Neuronal stem cell (in vitro differentiated cells): Measurements from ENCODE around the gene EIF4E3.

Source experiments
- DNase-seq: peaks from one replicate; pipeline ENCODE4 v3.0.0-alpha.2; 2013; ENCODE audit warnings: low spot score
- H2AFZ ChIP-seq: one replicate; pipeline ENCODE4 v1.6.1; 2013; ENCODE audit warnings: mild to moderate bottlenecking, low read length, inconsistent platforms
- H2AK5ac ChIP-seq: 2 replicates; pipeline ENCODE4 v1.6.1; 2013; ENCODE audit warnings: low read depth, mild to moderate bottlenecking, inconsistent platforms, low read length, moderate library complexity, mixed read lengths
- H2BK120ac ChIP-seq: 2 replicates; pipeline ENCODE4 v1.6.1; 2013; ENCODE audit warnings: low read depth, mild to moderate bottlenecking, inconsistent platforms, low read length, moderate library complexity, mixed read lengths
- H2BK12ac ChIP-seq: one replicate; pipeline ENCODE4 v1.6.1; 2013; ENCODE audit warnings: low read length, inconsistent platforms
- H2BK15ac ChIP-seq: 2 replicates; pipeline ENCODE4 v1.6.1; 2013; ENCODE audit warnings: mild to moderate bottlenecking, low read length, inconsistent platforms, mixed read lengths
- H2BK5ac ChIP-seq: one replicate; pipeline ENCODE4 v1.6.1; 2013; ENCODE audit warnings: inconsistent platforms, mild to moderate bottlenecking, low read length, moderate library complexity
- H3K14ac ChIP-seq: one replicate; pipeline ENCODE4 v1.6.1; 2013; ENCODE audit warnings: low read length, inconsistent platforms
- H3K18ac ChIP-seq: 2 replicates; pipeline ENCODE4 v1.6.1; 2013; ENCODE audit warnings: low read length, inconsistent platforms
- H3K23ac ChIP-seq: 2 replicates; pipeline ENCODE4 v1.6.1; 2013; ENCODE audit warnings: low read depth, mild to moderate bottlenecking, mixed read lengths, low read length, inconsistent platforms; ENCODE audit not compliant: poor library complexity
- H3K27ac ChIP-seq: replicated peaks from 3 replicates; pipeline ENCODE4 v1.5.1; 2013; ENCODE audit warnings: low read length, inconsistent platforms
- H3K27me3 ChIP-seq, 3 experiments: 2 replicates each; pipeline ENCODE4 v1.6.1; 2013; ENCODE audit warnings: low read length in 3 of 3, mild to moderate bottlenecking in 2 of 3, inconsistent platforms in 1 of 3, low read depth in 1 of 3, mixed read lengths in 1 of 3, moderate library complexity in 1 of 3; ENCODE audit not compliant: control insufficient read depth in 3 of 3, insufficient read depth in 3 of 3
- H3K36me3 ChIP-seq, 2 donors: replicated peaks in 1 of 2; 2 replicates each; pipeline ENCODE4 v1.6.1; 2013; ENCODE audit warnings: low read length in 2 of 2; ENCODE audit not compliant: control insufficient read depth in 2 of 2, insufficient read depth in 2 of 2
- H3K4ac ChIP-seq: 2 replicates; pipeline ENCODE4 v1.6.1; 2013; ENCODE audit warnings: inconsistent platforms, mild to moderate bottlenecking, low read length, moderate library complexity
- H3K4me1 ChIP-seq, 2 donors: 1 replicate in 1 of 2; 2 replicates in 1 of 2; pipeline ENCODE4 v1.6.1; 2013; ENCODE audit warnings: low read length in 2 of 2, low read depth in 1 of 2; ENCODE audit not compliant: control insufficient read depth in 2 of 2, insufficient read depth in 1 of 2
- H3K4me2 ChIP-seq: one replicate; pipeline ENCODE4 v1.6.1; 2013; ENCODE audit warnings: mild to moderate bottlenecking, low read length, inconsistent platforms; ENCODE audit not compliant: insufficient read depth, poor library complexity, severe bottlenecking
- H3K4me3 ChIP-seq, 2 donors: 2 replicates each; pipeline ENCODE4 v1.5.1; 2013; ENCODE audit warnings: low read length in 2 of 2, mild to moderate bottlenecking in 2 of 2, inconsistent platforms in 1 of 2, moderate library complexity in 1 of 2
- H3K79me1 ChIP-seq: one replicate; pipeline ENCODE4 v1.6.1; 2013; ENCODE audit warnings: low read depth, mild to moderate bottlenecking, inconsistent platforms, low read length, moderate library complexity
- H3K9ac ChIP-seq: one replicate; pipeline ENCODE4 v1.6.1; 2013; ENCODE audit warnings: mild to moderate bottlenecking, low read depth, low read length, inconsistent platforms; ENCODE audit not compliant: poor library complexity
- H3K9me3 ChIP-seq, 2 donors: replicated peaks in 1 of 2; 2 replicates each; pipeline versions ENCODE3 to v1.6.1; 2013; ENCODE audit warnings: low read length in 2 of 2, mild to moderate bottlenecking in 2 of 2, inconsistent platforms in 1 of 2, low read depth in 1 of 2, mixed read lengths in 1 of 2, moderate library complexity in 1 of 2; ENCODE audit not compliant: control insufficient read depth in 2 of 2, insufficient read depth in 1 of 2
- H4K8ac ChIP-seq: one replicate; pipeline ENCODE4 v1.6.1; 2013; ENCODE audit warnings: low read depth, mild to moderate bottlenecking, inconsistent platforms, low read length, moderate library complexity
- H4K91ac ChIP-seq: one replicate; pipeline ENCODE4 v1.6.1; 2013; ENCODE audit warnings: low read length, low read depth, mild to moderate bottlenecking, inconsistent platforms; ENCODE audit not compliant: poor library complexity
- WGBS, 2 donors: extraction: QIAGEN DNeasy Blood & Tissue Kit; methylation state at CpG; one replicate each; pipeline ENCODE4 v1.1.7; 2013; ENCODE audit warnings: missing lambda C conversion rate in 2 of 2, mixed read lengths in 1 of 2; ENCODE audit not compliant: insufficient read length in 2 of 2, insufficient replicate concordance in 1 of 2; ENCODE audit errors: extremely low coverage in 2 of 2; 5-methylcytosine and 5-hydroxymethylcytosine counted together

Gene EIF4E3

DNA sequence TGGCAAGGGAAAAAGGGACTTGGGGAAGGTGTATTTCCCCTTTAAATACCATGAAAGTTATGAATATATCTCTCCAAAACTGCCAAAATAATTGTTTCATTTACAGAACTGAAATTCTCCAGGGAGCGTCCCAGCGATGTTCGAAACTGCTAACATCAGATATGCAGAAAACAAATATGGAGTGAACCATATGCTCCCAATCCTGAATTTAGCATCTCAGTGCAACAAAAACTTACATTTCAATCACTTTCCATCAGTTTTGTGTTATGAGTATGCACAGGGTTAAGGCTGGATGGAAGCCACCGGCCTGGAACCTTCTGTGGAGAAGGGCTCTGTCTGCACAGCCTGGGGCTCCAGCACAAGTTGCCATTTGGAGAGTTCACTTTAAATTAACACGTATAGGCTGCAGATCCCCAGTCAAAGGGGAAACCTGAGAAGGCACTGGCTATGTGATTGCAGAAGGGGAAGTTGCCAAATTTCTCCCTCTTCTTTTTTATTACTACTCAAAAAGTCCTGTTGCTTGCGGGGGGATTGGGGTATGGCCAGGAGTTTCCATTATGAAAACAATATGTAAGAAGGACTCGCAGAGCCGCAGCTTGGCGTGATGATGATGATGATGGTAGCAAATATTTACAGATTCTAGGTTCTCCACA is 84.7 kb downstream of the EIF4E3 start:
- Histone ChIP-seq H3K27me3 (no peaks in the 10 kb centered on the region), H3K4me1 (no peaks in the 10 kb centered on the region), H3K27ac (no peak overlapping the region), H4K91ac (no peak overlapping the region), H2AK5ac (no peak overlapping the region), H3K18ac (no peak overlapping the region), H2BK5ac (no peak overlapping the region), H2AFZ (no peak overlapping the region), H3K79me1 (no peaks in the 10 kb centered on the region), H3K9ac (no peak overlapping the region), H3K4me2 (no peak overlapping the region), H3K4ac (no peak overlapping the region), H3K9me3 (no peaks in the 10 kb centered on the region), H2BK12ac (no peak overlapping the region), H3K36me3 (no peaks in the 10 kb centered on the region), H2BK120ac (no peak overlapping the region), H3K23ac (no peak overlapping the region), H2BK15ac (no peak overlapping the region), H3K14ac (no peak overlapping the region), H3K4me3 (no peak overlapping the region), H4K8ac (no peak overlapping the region)
- DNase-seq, result no peak
- no CpG with 5 or more reads among the region's 9 CpGs for WGBS, 2 donors

DNA sequence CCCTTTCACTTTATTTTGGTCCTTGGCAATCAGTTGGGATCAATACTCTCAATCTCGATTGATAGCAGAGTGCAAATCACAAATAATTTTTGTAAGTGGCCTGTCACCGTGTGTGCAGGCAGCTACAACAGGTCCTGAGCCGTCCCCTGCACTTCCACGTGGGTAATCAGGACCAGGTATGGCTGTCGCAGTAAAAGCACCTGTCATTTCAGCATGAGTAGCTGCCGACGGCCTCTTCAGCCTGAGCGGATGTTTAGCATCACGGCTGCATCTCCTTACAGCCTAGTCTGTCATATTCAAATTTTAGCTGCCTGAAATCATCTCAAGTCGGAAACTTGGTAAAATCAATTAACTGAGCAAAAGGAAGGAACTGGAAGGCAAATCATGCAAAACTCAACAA is 88.7 kb downstream of the EIF4E3 start:
- WGBS, 2 donors, result no CpG with 5 or more reads among the region's 10 CpGs
- Histone ChIP-seq H2BK5ac (no peak overlapping the region), H3K9me3 (no peaks in the 10 kb centered on the region)

DNA sequence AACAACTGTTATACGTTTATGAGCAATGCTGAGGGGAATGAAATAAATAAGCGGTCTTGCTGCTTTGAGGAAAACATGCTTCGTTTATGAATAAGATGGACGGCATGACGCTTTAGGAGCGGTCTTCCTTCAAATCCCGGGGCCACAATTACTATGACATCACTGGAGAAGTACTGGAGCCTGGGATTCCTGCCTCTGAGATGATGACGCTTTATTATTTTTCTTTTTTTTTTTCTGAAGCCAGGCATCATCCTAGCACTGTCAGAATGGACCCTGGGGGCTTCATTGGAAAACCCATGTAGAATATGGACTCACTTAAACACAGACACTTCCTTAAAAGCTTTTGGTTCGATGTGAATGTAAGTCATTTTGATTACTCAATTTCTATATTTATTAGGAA is 89.2 kb downstream of the EIF4E3 start:
- no peak for DNase-seq
- WGBS, 2 donors, result no CpG with 5 or more reads among the region's 9 CpGs
- Histone ChIP-seq H3K4me2 (no peak overlapping the region), H2AK5ac (no peak overlapping the region), H3K27ac (no peak overlapping the region), H3K36me3 (no peaks in the 10 kb centered on the region), H3K4me3 (no peak overlapping the region), H3K14ac (no peak overlapping the region), H3K23ac (no peak overlapping the region), H3K9ac (no peak overlapping the region), H2BK15ac (no peak overlapping the region), H2BK120ac (no peak overlapping the region), H4K8ac (no peak overlapping the region), H2BK12ac (no peak overlapping the region), H4K91ac (no peak overlapping the region), H3K27me3 (no peaks in the 10 kb centered on the region), H2BK5ac (no peak overlapping the region), H2AFZ (no peak overlapping the region), H3K4ac (no peak overlapping the region), H3K18ac (no peak overlapping the region), H3K79me1 (no peaks in the 10 kb centered on the region), H3K4me1 (no peaks in the 10 kb centered on the region), H3K9me3 (no peaks in the 10 kb centered on the region)

More for the DNA sequence above, 88.7 kb downstream of the EIF4E3 start:
- Histone ChIP-seq H3K18ac (no peak overlapping the region), H3K9ac (no peak overlapping the region), H4K91ac (no peak overlapping the region), H3K27ac (no peak overlapping the region), H2AFZ (no peak overlapping the region), H3K4me3 (no peak overlapping the region), H3K79me1 (no peaks in the 10 kb centered on the region), H3K4me2 (no peak overlapping the region), H3K4ac (no peak overlapping the region), H2BK15ac (no peak overlapping the region), H2BK120ac (no peak overlapping the region), H3K23ac (no peak overlapping the region), H3K4me1 (no peaks in the 10 kb centered on the region), H2AK5ac (no peak overlapping the region), H4K8ac (no peak overlapping the region), H3K14ac (no peak overlapping the region), H3K36me3 (no peaks in the 10 kb centered on the region), H2BK12ac (no peak overlapping the region), H3K27me3 (no peaks in the 10 kb centered on the region)
- DNase-seq, result no peak

DNA sequence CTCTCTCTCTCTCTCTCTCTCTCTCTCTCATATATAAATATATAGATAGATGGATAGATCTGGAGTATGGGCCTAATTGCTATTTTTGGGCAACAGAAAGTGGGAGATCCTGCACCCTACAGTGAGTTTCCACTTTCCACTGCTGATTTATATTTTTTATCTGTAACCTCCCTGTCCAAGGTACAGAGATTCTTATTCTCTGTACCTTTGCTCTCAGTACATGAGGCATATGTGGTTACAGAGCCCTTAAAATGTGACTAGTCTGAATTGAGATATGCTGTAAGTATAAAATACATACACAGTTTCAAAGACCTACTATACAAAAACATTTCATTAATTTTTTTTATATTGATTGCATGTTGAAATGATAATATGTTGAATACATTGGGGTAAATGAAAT is 90.5 kb downstream of the EIF4E3 start:
- no peak for DNase-seq
- Histone ChIP-seq H3K9me3 (no peaks in the 10 kb centered on the region), H2BK12ac (no peak overlapping the region), H3K27ac (no peak overlapping the region), H3K4me2 (no peak overlapping the region), H3K4me3 (no peak overlapping the region), H3K14ac (no peak overlapping the region), H4K8ac (no peak overlapping the region), H3K18ac (no peak overlapping the region), H3K4me1 (no peaks in the 10 kb centered on the region), H2BK120ac (no peak overlapping the region), H2BK15ac (no peak overlapping the region), H2AFZ (no peak overlapping the region), H2AK5ac (no peak overlapping the region), H3K27me3 (no peaks in the 10 kb centered on the region), H3K23ac (no peak overlapping the region), H2BK5ac (no peak overlapping the region), H3K79me1 (no peaks in the 10 kb centered on the region), H3K36me3 (no peaks in the 10 kb centered on the region), H3K4ac (no peak overlapping the region), H3K9ac (no peak overlapping the region), H4K91ac (no peak overlapping the region)
